ENCODE measurements around the gene SH3RF3.
"Not testable (repeated sequence)": the region's sequence is repeated elsewhere in the genome, so short reads cannot be mapped to it uniquely, and the experiment has no call there.

The SH3RF3 gene

GRCh38 chr2:109158237-109158636 lies 29.2 kb downstream of the SH3RF3 start:
- DNase-seq (ENCODE audit: low read depth in 2 of 2), result no peak

GRCh38 chr2:109159096-109159495 lies 30.1 kb downstream of the SH3RF3 start:
- DNase-seq (ENCODE audit: low read depth in 2 of 2), result no peak

- no peak for DNase-seq (ENCODE audit: low read depth in 2 of 2)
Observed at GRCh38 chr2:109160714-109161440, 31.9 kb downstream of the SH3RF3 start.

- not testable (repeated sequence) for DNase-seq (ENCODE audit: low read depth in 2 of 2)
Observed at GRCh38 chr2:109162367-109162766, 33.4 kb downstream of the SH3RF3 start.

GRCh38 chr2:109162999-109163398 lies 34.0 kb downstream of the SH3RF3 start:
- no peak for DNase-seq (ENCODE audit: low read depth in 2 of 2)

GRCh38 chr2:109164311-109164710 lies 35.3 kb downstream of the SH3RF3 start:
- DNase-seq (ENCODE audit: low read depth in 2 of 2), result no peak

GRCh38 chr2:109164739-109165221 lies 35.8 kb downstream of the SH3RF3 start:
- DNase-seq (ENCODE audit: low read depth in 2 of 2), result no peak

- no peak for DNase-seq (ENCODE audit: low read depth in 2 of 2)
Observed at GRCh38 chr2:109166811-109167210, 37.8 kb downstream of the SH3RF3 start.

GRCh38 chr2:109168086-109168485 lies 39.1 kb downstream of the SH3RF3 start:
- no peak for DNase-seq (ENCODE audit: low read depth in 2 of 2)

GRCh38 chr2:109168716-109169115 lies 39.7 kb downstream of the SH3RF3 start:
- DNase-seq (ENCODE audit: low read depth in 2 of 2), result no peak

- DNase-seq (ENCODE audit: low read depth in 2 of 2), result no peak
Observed at GRCh38 chr2:109170645-109171044, 41.6 kb downstream of the SH3RF3 start.

GRCh38 chr2:109171444-109172334 lies 42.7 kb downstream of the SH3RF3 start:
- no peak for DNase-seq (ENCODE audit: low read depth in 2 of 2)

- DNase-seq (ENCODE audit: low read depth in 2 of 2), result no peak
Observed at GRCh38 chr2:109172556-109173105, 43.6 kb downstream of the SH3RF3 start.

- DNase-seq (ENCODE audit: low read depth in 2 of 2), result no peak
Observed at GRCh38 chr2:109173311-109174171, 44.5 kb downstream of the SH3RF3 start.

- DNase-seq (ENCODE audit: low read depth in 2 of 2), result no peak
Observed at GRCh38 chr2:109174214-109174613, 45.2 kb downstream of the SH3RF3 start.

GRCh38 chr2:109174626-109175349 lies 45.8 kb downstream of the SH3RF3 start:
- no peak for DNase-seq (ENCODE audit: low read depth in 2 of 2)

GRCh38 chr2:109175350-109175678 lies 46.3 kb downstream of the SH3RF3 start:
- DNase-seq (ENCODE audit: low read depth in 2 of 2), result no peak

GRCh38 chr2:109176928-109177327 lies 47.9 kb downstream of the SH3RF3 start:
- no peak for DNase-seq (ENCODE audit: low read depth in 2 of 2)

- no peak for DNase-seq (ENCODE audit: low read depth in 2 of 2)
Observed at GRCh38 chr2:109177635-109178034, 48.6 kb downstream of the SH3RF3 start.

- DNase-seq (ENCODE audit: low read depth in 2 of 2), result no peak
Observed at GRCh38 chr2:109178968-109179367, 50.0 kb downstream of the SH3RF3 start.

GRCh38 chr2:109180786-109181185 lies 51.8 kb downstream of the SH3RF3 start:
- no peak for DNase-seq (ENCODE audit: low read depth in 2 of 2)

All from stimulated activated CD8-positive, alpha-beta memory T cell treated with anti-CD3 and anti-CD28 coated beads, Interleukin-7, amount 100 ng/mL, for 4 hours (primary cell).